HG03060 (cell line): Measurements from ENCODE around the gene C6orf15.

Source experiments
- ATAC-seq: cut with Tn5 transposase; IDR thresholded peaks from one replicate; pipeline ENCODE4 v1.9.1; 2021; ENCODE audit warnings: low read depth, moderate number of reproducible peaks; ENCODE audit not compliant: unreplicated experiment

Gene C6orf15

DNA sequence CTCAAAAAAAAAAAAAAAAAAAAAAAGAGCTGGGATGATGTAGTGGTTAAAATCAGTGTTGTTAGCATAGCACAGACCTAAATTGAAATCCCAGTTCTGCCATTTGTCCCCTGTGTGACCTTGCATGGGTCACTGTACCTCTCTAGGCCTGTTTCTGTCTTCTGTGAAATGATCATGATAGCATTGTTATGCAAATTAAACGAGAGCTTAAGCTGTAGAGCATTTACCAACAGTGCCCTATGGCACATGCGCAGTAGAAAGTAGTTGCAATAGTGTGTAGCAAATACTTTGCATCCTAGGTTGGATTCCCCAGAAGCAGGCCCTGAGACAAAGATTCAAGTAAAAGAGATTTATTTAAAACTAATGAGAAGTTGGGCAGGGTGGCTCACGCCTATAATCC, 19.2 kb upstream of the C6orf15 start:
- ATAC-seq, result no peak

- ATAC-seq, result no peak
Measured at GRCh38 chr6:31130751-31131150, 18.4 kb upstream of the C6orf15 start.

DNA sequence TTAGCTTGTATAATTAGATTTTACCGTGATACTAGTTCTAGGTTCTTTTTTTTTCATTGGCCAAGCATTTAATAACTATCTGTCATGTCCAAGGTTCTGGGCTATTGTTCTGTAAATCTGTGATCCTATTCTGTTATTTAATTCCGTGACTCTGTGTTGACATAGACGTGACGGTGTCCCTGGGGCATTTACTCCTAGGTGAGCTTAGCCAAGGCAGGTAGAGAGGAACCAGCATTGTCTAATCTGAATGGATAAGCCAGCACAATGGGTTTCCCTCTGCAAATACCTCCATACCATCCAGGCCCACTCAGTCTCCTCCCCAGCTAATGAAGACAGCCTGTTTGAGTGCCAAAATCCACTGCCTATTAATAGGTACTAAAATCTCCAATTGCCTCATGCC, 16.8 kb upstream of the C6orf15 start:
- no peak for ATAC-seq

DNA sequence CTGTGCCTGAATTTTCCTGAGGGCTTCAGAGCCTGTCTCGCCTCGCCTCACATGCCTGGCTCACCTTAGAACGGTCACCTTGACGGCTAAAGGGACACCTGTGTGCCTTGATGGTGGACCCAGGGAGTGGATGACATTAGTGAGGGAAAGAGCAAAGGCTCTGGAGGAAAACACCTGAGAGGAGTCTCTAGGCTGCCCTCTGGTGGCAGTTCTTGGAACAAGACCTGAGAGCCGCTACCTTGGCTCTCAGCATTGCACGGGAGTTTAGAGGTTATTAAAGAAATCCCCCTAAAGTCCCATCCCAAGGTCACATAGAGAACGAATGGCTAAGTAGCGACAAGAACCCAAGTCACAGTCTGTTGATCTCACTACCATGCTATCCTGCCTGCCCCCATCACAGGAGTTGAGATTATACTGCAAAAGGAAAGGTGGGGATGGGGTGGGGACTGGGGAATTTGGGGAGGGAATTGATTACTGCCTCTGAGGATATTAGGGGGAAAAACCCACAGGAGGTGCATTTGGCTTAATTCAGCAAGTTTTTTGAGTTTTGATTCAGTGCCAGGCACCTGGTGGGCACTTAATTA, 15.8 kb upstream of the C6orf15 start:
- no peak for ATAC-seq

- no peak for ATAC-seq
Measured at GRCh38 chr6:31126396-31127175, 14.2 kb upstream of the C6orf15 start.

DNA sequence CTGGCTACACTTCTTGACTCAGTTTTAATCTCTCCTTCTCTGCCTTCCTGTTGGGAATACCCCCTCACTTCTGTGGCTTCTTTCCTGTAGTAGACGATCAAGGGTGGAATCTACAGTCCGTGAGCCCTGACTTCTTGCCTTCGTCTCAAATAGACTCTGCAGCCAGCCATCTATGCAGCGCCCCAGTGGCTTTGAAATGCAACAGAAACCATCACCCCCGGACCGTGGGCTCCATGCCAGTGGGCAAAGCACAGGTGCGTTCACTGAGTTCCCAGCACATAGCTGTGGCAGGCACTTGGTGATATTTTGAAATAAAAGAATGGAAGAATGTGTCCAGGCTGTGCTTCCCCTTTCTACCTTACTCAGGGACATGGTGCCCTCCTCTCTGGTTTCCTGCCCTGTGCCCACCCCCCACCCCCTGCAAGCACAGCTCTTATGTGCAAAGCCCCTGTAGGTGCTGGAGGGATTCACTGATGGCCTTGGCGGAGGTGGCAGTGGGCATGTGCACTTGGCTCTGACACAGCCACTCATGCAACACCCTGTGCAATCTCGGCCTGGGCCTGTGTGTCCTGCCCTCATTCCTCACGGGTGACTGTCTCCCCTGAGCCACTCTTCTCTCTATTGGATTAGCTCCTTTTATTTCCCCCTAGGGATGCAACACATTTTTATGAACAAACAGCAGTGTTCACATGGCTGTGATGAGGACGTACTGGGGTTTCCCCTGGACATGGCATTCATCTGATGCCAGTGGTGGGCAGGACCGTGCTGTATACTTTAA, 13.4 kb upstream of the C6orf15 start:
- ATAC-seq, result no peak

- ATAC-seq, result no peak
Measured at GRCh38 chr6:31125162-31125561, 12.8 kb upstream of the C6orf15 start.

GRCh38 chr6:31122791-31123706, 10.7 kb upstream of the C6orf15 start:
- ATAC-seq, result no peak

DNA sequence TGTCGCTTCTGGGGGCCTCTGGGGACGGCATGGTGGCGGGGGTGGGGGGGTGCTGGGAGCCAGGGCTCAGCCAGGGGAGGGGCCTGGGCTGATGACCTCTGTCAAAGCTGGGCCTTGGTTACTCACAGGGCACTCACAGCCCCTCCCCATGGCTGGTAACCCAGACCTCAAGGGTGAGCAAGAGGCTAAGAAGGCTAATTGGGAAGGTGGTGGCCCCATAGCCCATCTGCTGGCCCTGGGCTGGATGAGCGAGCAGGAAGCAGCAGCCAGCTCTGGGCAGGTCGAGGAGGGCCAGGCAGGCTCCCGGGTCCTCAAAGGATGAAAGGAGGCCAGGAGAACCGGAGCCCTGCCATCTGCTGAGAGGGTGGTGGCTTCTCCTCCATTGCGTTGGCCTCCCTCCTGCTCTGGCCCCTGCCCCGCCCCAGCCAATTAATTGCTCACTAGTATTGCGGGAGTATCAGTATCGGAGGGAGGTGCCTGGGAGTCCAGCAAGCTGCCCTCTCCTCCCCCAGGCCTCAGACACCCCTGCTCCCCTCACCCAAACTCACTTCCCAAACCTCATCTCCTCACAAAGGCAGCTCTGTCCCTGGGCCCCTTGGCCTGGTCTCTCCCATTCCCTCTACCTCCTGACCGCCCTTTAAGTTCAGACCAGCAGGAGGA, 8.9 kb upstream of the C6orf15 start:
- ATAC-seq, result no peak

DNA sequence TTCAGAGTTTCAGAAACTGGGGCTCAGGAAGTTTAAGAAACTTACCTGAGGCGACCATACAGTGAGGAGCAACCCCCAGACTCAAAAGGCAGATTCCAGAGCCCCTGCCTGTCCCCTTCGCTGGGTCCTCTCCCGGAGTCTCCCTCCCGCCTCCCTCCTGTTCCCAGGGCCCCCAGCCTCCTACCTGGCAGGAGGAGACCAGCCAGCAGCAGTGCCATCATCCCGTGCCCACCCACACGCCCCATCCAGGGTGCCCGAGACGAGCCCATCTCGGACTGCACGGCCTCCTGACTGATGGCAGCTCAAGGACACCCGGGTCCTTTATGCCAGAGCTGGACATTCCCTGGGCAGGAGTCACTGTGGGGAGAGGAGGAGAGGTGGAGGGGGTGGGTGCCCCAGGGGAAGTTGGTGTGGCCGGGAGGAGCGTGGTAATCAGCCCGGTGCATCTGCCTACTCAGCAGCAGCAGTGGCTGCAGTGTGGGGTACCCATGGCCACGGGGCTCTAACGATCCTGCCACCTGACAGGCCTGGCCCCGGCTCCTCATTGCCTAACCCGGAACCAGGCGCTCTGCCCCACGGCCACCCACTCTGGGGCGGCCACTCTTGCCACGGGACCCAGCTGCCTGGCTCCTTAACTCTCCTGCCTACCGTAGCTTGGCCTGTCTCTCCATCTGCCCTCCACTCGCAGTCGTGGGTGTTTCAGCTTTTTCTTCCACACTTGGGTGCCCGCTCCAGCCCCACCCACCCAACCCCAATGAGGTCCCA, 8.0 kb upstream of the C6orf15 start, which contains the start of gene CDSN:
Gene CDSN (minus strand): TSS at position 296 of the 765 bp plus-strand sequence. CDS start 27 bp downstream, at position 269.
- no peak for ATAC-seq

GRCh38 chr6:31118178-31118577, 5.8 kb upstream of the C6orf15 start:
- no peak for ATAC-seq

DNA sequence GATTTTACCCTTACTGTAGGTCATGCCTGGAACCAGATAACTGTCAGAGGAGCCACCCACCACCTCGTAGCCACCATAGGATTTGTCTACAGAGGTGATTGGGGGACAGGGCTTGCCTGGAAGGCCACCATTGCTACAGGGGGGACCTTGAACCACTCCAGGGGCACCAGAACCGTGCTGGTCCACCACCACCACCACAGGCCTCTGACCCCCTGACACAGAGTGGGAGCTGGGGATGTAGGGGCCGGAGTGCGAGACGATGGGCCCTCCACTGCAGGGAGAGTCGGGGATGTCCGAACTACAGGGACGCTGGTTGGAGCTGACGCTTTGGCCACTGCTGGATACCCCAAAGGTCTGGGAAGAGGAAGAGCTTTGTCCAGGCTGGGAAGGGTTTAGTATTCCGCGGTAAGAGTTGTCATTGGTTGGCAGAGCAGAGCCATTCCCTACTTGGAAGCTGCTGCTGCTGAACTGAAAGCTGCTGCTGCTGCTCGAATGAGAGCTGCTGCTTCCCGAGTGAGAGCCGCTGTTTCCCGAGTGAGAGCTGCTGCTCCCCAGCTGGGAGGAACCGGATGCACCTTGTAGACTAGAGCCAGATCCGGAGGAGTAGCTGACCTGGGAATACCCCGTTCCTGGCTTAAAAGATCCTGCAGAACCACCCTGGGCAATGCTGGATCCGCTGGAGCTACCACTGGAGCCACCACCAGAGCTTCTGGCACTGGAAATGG, 4.4 kb upstream of the C6orf15 start:
- ATAC-seq, result no peak

- no peak for ATAC-seq
Measured at GRCh38 chr6:31115941-31116560, 3.7 kb upstream of the C6orf15 start.

GRCh38 chr6:31114970-31115849, 2.8 kb upstream of the C6orf15 start:
- ATAC-seq, result no peak

- no peak for ATAC-seq
Measured at GRCh38 chr6:31114541-31114878, 2.1 kb upstream of the C6orf15 start, which contains the start of gene PSORS1C1. Gene PSORS1C1 (plus strand): TSS chr6:31114800. CDS start chr6:31129633, 14,833 bp downstream.

- ATAC-seq, result no peak
Measured at GRCh38 chr6:31113861-31114540, 1.6 kb upstream of the C6orf15 start.

DNA sequence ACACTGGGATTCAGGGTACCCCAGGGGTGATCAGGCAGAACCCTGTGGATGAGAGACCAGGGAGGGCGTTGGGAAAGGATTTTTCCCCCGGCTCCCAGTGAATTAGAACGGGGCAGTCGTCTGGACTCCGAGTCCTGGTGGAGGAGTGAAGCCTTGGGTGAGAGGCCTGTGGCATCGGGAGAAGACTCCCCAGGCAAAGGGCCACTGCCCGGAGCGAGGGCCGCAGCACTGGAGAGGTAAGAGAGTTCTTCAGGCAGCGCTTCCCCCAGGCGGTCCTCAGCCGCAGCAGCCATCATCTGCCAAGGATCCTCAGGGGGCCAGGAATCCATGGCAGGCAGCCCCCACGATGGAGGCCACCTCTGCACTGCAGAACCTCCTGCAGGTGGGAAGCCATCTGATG, 663 bp downstream of the C6orf15 start:
- no peak for ATAC-seq
